Skeletal muscle tissue (tissue), 4 donors: ENCODE measurements around the gene ACSF2. TPM values are rescaled to one million over a fixed set of nuclear protein-coding genes. Genes with fewer than 3 reads are reported as not detected.
"Not testable (repeated sequence)": the region's sequence is repeated elsewhere in the genome, so short reads cannot be mapped to it uniquely, and the experiment has no call there.

Experiments
- H3K27ac ChIP-seq: one replicate; pipeline ENCODE4 v1.7.0; 2013; ENCODE audit warnings: mild to moderate bottlenecking, low read depth, low read length, inconsistent platforms
- H3K27me3 ChIP-seq, 3 donors: one replicate each; pipeline ENCODE4 v1.7.0; 2013; ENCODE audit warnings: low read length in 3 of 3; ENCODE audit not compliant: control insufficient read depth in 3 of 3, insufficient read depth in 3 of 3
- H3K36me3 ChIP-seq, 3 donors: one replicate each; pipeline ENCODE4 v1.7.0; 2013; ENCODE audit warnings: low read length in 3 of 3; ENCODE audit not compliant: control insufficient read depth in 3 of 3, insufficient read depth in 3 of 3
- H3K4me1 ChIP-seq, 3 donors: one replicate each; pipeline ENCODE4 v1.7.0; 2013; ENCODE audit warnings: low read length in 3 of 3, mild to moderate bottlenecking in 3 of 3; ENCODE audit not compliant: control insufficient read depth in 3 of 3, insufficient read depth in 3 of 3
- H3K4me3 ChIP-seq, 3 donors: one replicate each; pipeline ENCODE4 v1.7.0; 2013; ENCODE audit warnings: low read length in 3 of 3
- H3K9ac ChIP-seq, 3 donors: one replicate each; pipeline ENCODE4 v1.7.0; 2013; ENCODE audit warnings: low read length in 3 of 3, mild to moderate bottlenecking in 3 of 3, moderate library complexity in 2 of 3, low read depth in 1 of 3
- H3K9me3 ChIP-seq, 3 donors: one replicate each; pipeline ENCODE4 v1.7.0; 2013; ENCODE audit warnings: low read length in 3 of 3; ENCODE audit not compliant: control insufficient read depth in 3 of 3
- total RNA-seq: library from RNA; depleted of rRNA; stranded (reverse); fragments of >200 nt; gene quantifications from one replicate; pipeline ENCODE4 v1.2.3, GENCODE V29; 2014
- donor health status: Osteomylitis.

Gene ACSF2
- total RNA-seq, 1 donor from 2014 or later = 51.1 TPM

- peaks cover 0 to 2% (median 0%) of the 10 kb centered on the region in 3 donors for H3K4me1 ChIP-seq
- H3K9me3 ChIP-seq = no peaks in the 10 kb centered on the region
- H3K4me3 ChIP-seq = no peak overlapping the region
- H3K36me3 ChIP-seq = peaks cover 76 to 97% (median 96%) of the 10 kb centered on the region in 3 donors
- no peak overlapping the region for H3K27ac ChIP-seq
- H3K9ac ChIP-seq = no peak overlapping the region
- H3K27me3 ChIP-seq = no peaks in the 10 kb centered on the region
Observed at GRCh38 chr17:50389534-50389933, 36.5 kb upstream of the ACSF2 start.

- Histone ChIP-seq H3K4me3 (no peak overlapping the region), H3K9ac (no peak overlapping the region), H3K9me3 (no peaks in the 10 kb centered on the region), H3K27me3 (no peaks in the 10 kb centered on the region), H3K27ac (no peak overlapping the region), H3K4me1 (peaks cover 13 to 29% (median 27%) of the 10 kb centered on the region in 3 donors), H3K36me3 (peaks cover 51 to 71% (median 71%) of the 10 kb centered on the region in 3 donors)
Observed at GRCh38 chr17:50392621-50393020, 33.4 kb upstream of the ACSF2 start.

GRCh38 chr17:50393700-50394099 lies 32.3 kb upstream of the ACSF2 start:
- H3K27me3 ChIP-seq = no peaks in the 10 kb centered on the region
- peaks cover 15 to 31% (median 29%) of the 10 kb centered on the region in 3 donors for H3K4me1 ChIP-seq
- H3K9me3 ChIP-seq = no peaks in the 10 kb centered on the region
- no peak overlapping the region for H3K27ac ChIP-seq
- peaks cover 42 to 61% (median 60%) of the 10 kb centered on the region in 3 donors for H3K36me3 ChIP-seq
- H3K9ac ChIP-seq = no peak overlapping the region
- H3K4me3 ChIP-seq = no peak overlapping the region

GRCh38 chr17:50394711-50395110 lies 31.3 kb upstream of the ACSF2 start:
- no peak overlapping the region for H3K9ac ChIP-seq
- H3K9me3 ChIP-seq = no peaks in the 10 kb centered on the region

GRCh38 chr17:50396261-50397110 lies 29.5 kb upstream of the ACSF2 start:
- H3K27me3 ChIP-seq = no peaks in the 10 kb centered on the region
- peak overlapping the region; percentile 61 for H3K27ac ChIP-seq
- peaks cover 29 to 37% (median 33%) of the 10 kb centered on the region in 3 donors for H3K36me3 ChIP-seq

More at GRCh38 chr17:50394711-50395110, 31.3 kb upstream of the ACSF2 start:
- H3K4me3 ChIP-seq = no peak overlapping the region
- H3K36me3 ChIP-seq = peaks cover 41 to 52% (median 50%) of the 10 kb centered on the region in 3 donors
- H3K27me3 ChIP-seq = no peaks in the 10 kb centered on the region
- peaks cover 15 to 31% (median 29%) of the 10 kb centered on the region in 3 donors for H3K4me1 ChIP-seq
- no peak overlapping the region for H3K27ac ChIP-seq

GRCh38 chr17:50397111-50397918 lies 28.7 kb upstream of the ACSF2 start, which contains the start of gene LRRC59:
Gene LRRC59, minus strand, starts transcription at chr17:50397523. Its CDS starts 206 bp downstream, at chr17:50397317.
- peak within 1 kb of the TSS; percentile 84 to 92 (median 88) for H3K9ac ChIP-seq
- H3K4me1 ChIP-seq = peaks cover 15 to 31% (median 29%) of the 10 kb centered on the region in 3 donors
- H3K36me3 ChIP-seq = peaks cover 22 to 28% (median 25%) of the 10 kb centered on the region in 3 donors
- no peaks in the 10 kb centered on the region for H3K27me3 ChIP-seq
- no peaks in the 10 kb centered on the region for H3K9me3 ChIP-seq
- H3K27ac ChIP-seq = peak within 1 kb of the TSS; percentile 61
- peak within 1 kb of the TSS; percentile 81 to 97 (median 96) for H3K4me3 ChIP-seq

More at GRCh38 chr17:50396261-50397110, 29.5 kb upstream of the ACSF2 start:
- Histone ChIP-seq H3K9me3 (no peaks in the 10 kb centered on the region), H3K9ac (peak overlapping the region; percentile 84 to 92 (median 88)), H3K4me1 (peaks cover 15 to 31% (median 29%) of the 10 kb centered on the region in 3 donors), H3K4me3 (peak overlapping the region; percentile 81 to 97 (median 96))

- Histone ChIP-seq H3K27ac (no peak overlapping the region), H3K27me3 (no peaks in the 10 kb centered on the region), H3K4me3 (peak overlapping the region; percentile 81 to 97 (median 96)), H3K4me1 (peaks cover 15 to 31% (median 29%) of the 10 kb centered on the region in 3 donors), H3K36me3 (peaks cover 17 to 22% (median 19%) of the 10 kb centered on the region in 3 donors), H3K9ac (peak overlapping the region in 2 of 3 donors; percentile 84 to 92), H3K9me3 (no peaks in the 10 kb centered on the region)
Observed at GRCh38 chr17:50397919-50398285, 28.1 kb upstream of the ACSF2 start.

GRCh38 chr17:50398672-50399071 lies 27.3 kb upstream of the ACSF2 start:
- not testable (repeated sequence) for H3K27me3 ChIP-seq, H3K27ac ChIP-seq, H3K9me3 ChIP-seq, H3K9ac ChIP-seq, H3K4me3 ChIP-seq
- peaks cover 9 to 15% (median 12%) of the 10 kb centered on the region in 3 donors for H3K36me3 ChIP-seq
- peaks cover 15 to 31% (median 29%) of the 10 kb centered on the region in 3 donors for H3K4me1 ChIP-seq

- peaks cover 15 to 31% (median 27%) of the 10 kb centered on the region in 3 donors for H3K4me1 ChIP-seq
- H3K36me3 ChIP-seq, H3K27me3 ChIP-seq, H3K9ac ChIP-seq, H3K4me3 ChIP-seq, H3K9me3 ChIP-seq, H3K27ac ChIP-seq: not testable (repeated sequence)
Observed at GRCh38 chr17:50399591-50399990, 26.4 kb upstream of the ACSF2 start.
